ENCODE data around the gene PIP5KL1. TPM values are rescaled to one million over a fixed set of nuclear protein-coding genes. Genes with fewer than 3 reads are reported as not detected.

The PIP5KL1 gene
- total and polyA plus RNA-seq, 2 experiments from 2014 or later = 1.4 to 1.6 TPM

DNA sequence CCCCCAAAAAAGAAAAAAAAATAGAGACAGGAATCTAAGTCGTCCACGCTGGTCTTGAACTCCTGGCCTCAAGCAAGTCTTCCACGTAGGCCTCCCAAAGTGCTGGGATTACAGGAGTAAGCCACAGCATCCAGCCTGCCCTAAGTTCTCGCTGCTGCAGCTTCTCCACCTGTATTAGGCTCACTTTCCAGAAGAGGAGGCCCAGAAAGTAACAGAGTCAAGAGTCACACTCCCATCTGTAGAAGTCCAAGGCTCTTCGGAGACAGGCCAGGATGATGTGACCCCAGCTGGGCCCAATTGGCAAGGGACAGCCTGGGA, 48.4 kb upstream of the PIP5KL1 start:
- DNase-seq (ENCODE audit: low spot score) = peak; percentile 26
- H3K9me2 ChIP-seq (replicated peaks; ENCODE audit: insufficient read depth) = no peaks in the 10 kb centered on the region
- no peaks in the 10 kb centered on the region for H3K27me3 ChIP-seq
- peak overlapping the region; percentile 92 for H3K4me2 ChIP-seq
- TF ChIP-seq EZH2 (IDR thresholded peaks at IDR 0.05; ENCODE audit: borderline replicate concordance) (no peak), EZH2phosphoT487 (IDR thresholded peaks at IDR 0.05; ENCODE audit: low read depth, severe bottlenecking, unreplicated experiment) (no peak), CTCF (IDR thresholded peaks at IDR 0.05; ENCODE audit: poor library complexity) (no peak)
- no peaks in the 10 kb centered on the region for H3K9me3 ChIP-seq (ENCODE audit: low read depth)
- H3K36me3 ChIP-seq (replicated peaks; ENCODE audit: insufficient read depth, low read depth) = no peaks in the 10 kb centered on the region
- peak overlapping the region; percentile 99 for H3K27ac ChIP-seq
- H3K79me2 ChIP-seq = peaks cover 75% of the 10 kb centered on the region
- no peak overlapping the region for H2AFZ ChIP-seq
- H4K20me1 ChIP-seq (ENCODE audit: insufficient read depth, poor library complexity, severe bottlenecking) = peaks cover 62% of the 10 kb centered on the region
- peak overlapping the region; percentile 75 for H3K4me3 ChIP-seq
- WGBS (ENCODE audit: low lambda C conversion rate, missing lambda C conversion rate) = 29% methylated on average over 5 of the region's 5 CpGs
- peaks cover 58% of the 10 kb centered on the region for H3K4me1 ChIP-seq (ENCODE audit: insufficient read depth)

DNA sequence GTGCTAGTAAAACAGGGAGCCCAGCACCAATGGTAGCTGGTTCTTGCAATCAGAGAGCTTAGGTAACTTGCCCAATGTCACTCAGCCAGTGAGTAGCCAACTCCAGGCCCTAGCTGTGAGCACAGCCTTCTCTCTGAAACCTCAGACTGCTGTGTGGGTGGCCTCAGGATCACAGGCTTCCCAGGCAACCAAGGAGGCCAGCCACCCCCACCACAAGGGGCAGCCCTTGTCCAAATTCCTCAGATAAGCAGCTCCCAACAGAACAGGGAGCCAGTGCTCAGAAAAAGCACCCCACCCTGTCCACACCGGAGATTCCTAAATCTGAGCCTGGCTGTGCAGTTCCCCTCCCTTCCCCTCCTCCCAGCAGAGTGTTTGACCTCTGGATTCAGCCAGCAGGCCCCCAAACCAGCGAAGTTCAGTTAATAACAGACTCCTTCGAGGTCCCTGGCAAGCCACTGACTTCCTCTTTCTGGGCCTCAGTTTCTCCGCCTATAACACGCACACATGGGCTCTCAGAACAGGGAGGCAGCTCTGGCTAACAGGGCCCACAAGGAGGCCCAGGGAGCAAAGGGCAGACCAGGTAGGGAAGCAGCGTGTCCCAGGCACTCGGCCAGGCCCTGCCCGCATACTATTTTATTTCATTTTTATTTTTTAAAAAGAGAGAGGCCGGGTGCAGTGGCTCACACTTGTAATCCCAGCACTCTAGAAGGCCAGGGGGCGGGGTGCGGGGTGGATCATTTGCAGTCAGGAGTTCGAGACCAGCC, 47.5 kb upstream of the PIP5KL1 start:
- no peaks in the 10 kb centered on the region for H3K27me3 ChIP-seq
- H4K20me1 ChIP-seq (ENCODE audit: insufficient read depth, poor library complexity, severe bottlenecking) = peaks cover 71% of the 10 kb centered on the region
- DNase-seq (ENCODE audit: low spot score) = no peak
- H3K4me2 ChIP-seq = peak overlapping the region; percentile 92
- WGBS (ENCODE audit: low lambda C conversion rate, missing lambda C conversion rate) = 38% methylated on average over 12 of the region's 12 CpGs
- peaks cover 67% of the 10 kb centered on the region for H3K4me1 ChIP-seq (ENCODE audit: insufficient read depth)
- no peaks in the 10 kb centered on the region for H3K9me3 ChIP-seq (ENCODE audit: low read depth)
- H3K9me2 ChIP-seq (replicated peaks; ENCODE audit: insufficient read depth) = no peaks in the 10 kb centered on the region
- peaks cover 81% of the 10 kb centered on the region for H3K79me2 ChIP-seq
- peak overlapping the region; percentile 75 for H3K4me3 ChIP-seq
- peak overlapping the region; percentile 99 for H3K27ac ChIP-seq
- TF ChIP-seq EZH2phosphoT487 (IDR thresholded peaks at IDR 0.05; ENCODE audit: low read depth, severe bottlenecking, unreplicated experiment) (no peak), EZH2 (IDR thresholded peaks at IDR 0.05; ENCODE audit: borderline replicate concordance) (no peak), CTCF (IDR thresholded peaks at IDR 0.05; ENCODE audit: poor library complexity) (no peak)
- no peak overlapping the region for H2AFZ ChIP-seq
- H3K36me3 ChIP-seq (replicated peaks; ENCODE audit: insufficient read depth, low read depth) = no peaks in the 10 kb centered on the region

GRCh38 chr9:127977009-127977883, 46.7 kb upstream of the PIP5KL1 start:
- TF ChIP-seq CTCF (IDR thresholded peaks at IDR 0.05; ENCODE audit: poor library complexity) = no peak
- no peak for TF ChIP-seq EZH2phosphoT487 (IDR thresholded peaks at IDR 0.05; ENCODE audit: low read depth, severe bottlenecking, unreplicated experiment)
- TF ChIP-seq EZH2 (IDR thresholded peaks at IDR 0.05; ENCODE audit: borderline replicate concordance) = no peak
- Histone ChIP-seq H3K27ac (peak overlapping the region; percentile 99), H3K9me3 (ENCODE audit: low read depth) (no peaks in the 10 kb centered on the region), H2AFZ (no peak overlapping the region), H3K27me3 (no peaks in the 10 kb centered on the region), H3K4me1 (ENCODE audit: insufficient read depth) (peaks cover 74% of the 10 kb centered on the region), H3K36me3 (replicated peaks; ENCODE audit: insufficient read depth, low read depth) (no peaks in the 10 kb centered on the region), H3K4me3 (peak overlapping the region; percentile 38), H3K4me2 (peak overlapping the region; percentile 92), H3K9me2 (replicated peaks; ENCODE audit: insufficient read depth) (no peaks in the 10 kb centered on the region), H3K79me2 (peaks cover 86% of the 10 kb centered on the region), H4K20me1 (ENCODE audit: insufficient read depth, poor library complexity, severe bottlenecking) (peaks cover 79% of the 10 kb centered on the region)
- DNase-seq (ENCODE audit: low spot score) = no peak
- 55% methylated on average over 7 of the region's 7 CpGs for WGBS (ENCODE audit: low lambda C conversion rate, missing lambda C conversion rate)
